GM19099 (cell line): ENCODE results near the gene ZDHHC24.

ENCODE experiments used
- POLR2A ChIP-seq: IDR thresholded peaks from 3 replicates; pipeline ENCODE4 v1.6.1; 2011; ENCODE audit warnings: low read depth; ENCODE audit not compliant: insufficient read length; ENCODE audit errors: extremely low read depth

ZDHHC24 gene

GRCh38 chr11:66532784-66533183 is 13.1 kb downstream of the ZDHHC24 start:
- no peak for TF ChIP-seq POLR2A

- TF ChIP-seq POLR2A, result no peak
These were observed 14.0 kb downstream of the ZDHHC24 start for GRCh38 chr11:66531841-66532240.

- TF ChIP-seq POLR2A, result no peak
These were observed 14.7 kb downstream of the ZDHHC24 start for GRCh38 chr11:66530927-66531709.

GRCh38 chr11:66529655-66530054 is 16.2 kb downstream of the ZDHHC24 start:
- no peak for TF ChIP-seq POLR2A

GRCh38 chr11:66529069-66529468 is 16.8 kb downstream of the ZDHHC24 start:
- TF ChIP-seq POLR2A, result no peak

GRCh38 chr11:66524304-66525040 is 21.4 kb downstream of the ZDHHC24 start:
- TF ChIP-seq POLR2A, result no peak

GRCh38 chr11:66523611-66524010 is 22.2 kb downstream of the ZDHHC24 start:
- TF ChIP-seq POLR2A, result no peak

GRCh38 chr11:66510990-66511339 is 34.9 kb downstream of the ZDHHC24 start:
- TF ChIP-seq POLR2A, result no peak

- peak; percentile 59 for TF ChIP-seq POLR2A
These were observed 35.4 kb downstream of the ZDHHC24 start, which contains the start of gene BBS1 for GRCh38 chr11:66510271-66510989. Gene BBS1 (plus strand): TSS chr11:66510635. CDS start chr11:66510660, 25 bp downstream.

- TF ChIP-seq POLR2A, result no peak
These were observed 36.7 kb downstream of the ZDHHC24 start for GRCh38 chr11:66509131-66509561.

GRCh38 chr11:66505276-66505816 is 40.5 kb downstream of the ZDHHC24 start:
- no peak for TF ChIP-seq POLR2A

- TF ChIP-seq POLR2A, result no peak
These were observed 47.3 kb downstream of the ZDHHC24 start for GRCh38 chr11:66498506-66498905.

- TF ChIP-seq POLR2A, result no peak
These were observed 48.6 kb downstream of the ZDHHC24 start for GRCh38 chr11:66497206-66497605.

GRCh38 chr11:66495401-66495854 is 50.4 kb downstream of the ZDHHC24 start:
- TF ChIP-seq POLR2A, result no peak

GRCh38 chr11:66494935-66495334 is 50.9 kb downstream of the ZDHHC24 start:
- TF ChIP-seq POLR2A, result no peak

- TF ChIP-seq POLR2A, result no peak
These were observed 51.4 kb downstream of the ZDHHC24 start for GRCh38 chr11:66494458-66494857.

GRCh38 chr11:66493130-66493529 is 52.7 kb downstream of the ZDHHC24 start:
- no peak for TF ChIP-seq POLR2A
